ENCODE data around the gene VEZT. TPM values are rescaled to one million over a fixed set of nuclear protein-coding genes. Genes with fewer than 3 reads are reported as not detected.
"Not testable (repeated sequence)": the region's sequence is repeated elsewhere in the genome, so short reads cannot be mapped to it uniquely, and the experiment has no call there.

VEZT gene
- total RNA-seq = 10 to 100 TPM; 52.0 to 55.6 TPM

GRCh38 chr12:95217377-95218149 is at the start of gene VEZT, which contains the start of gene FGD6:
Gene VEZT, plus strand, starts transcription at chr12:95217807. Its CDS starts 44 bp downstream, at chr12:95217851.
Gene FGD6, minus strand, starts transcription at chr12:95217467. Its CDS starts 227 bp downstream, at chr12:95217240.
- ChIA-PET CTCF (interaction anchor here (0.6 to 1.9 kb wide), 5 partner anchors 101 to 572 kb away, joined by 3 to 6 read pairs (median 4); partner anchors contain the start of genes METAP2 and NR2C1), POLR2A (interaction anchor here (0.5 to 1.5 kb wide), 6 partner anchors 28 to 257 kb away, joined by 3 to 9 read pairs (median 4); partner anchors contain the start of genes METAP2, NDUFA12 and NR2C1)

- ChIA-PET POLR2A (no interaction called here), CTCF (no interaction called here)
These were observed 48.9 kb upstream of the VEZT start for GRCh38 chr12:95168746-95169145.

- ChIA-PET POLR2A (no interaction called here), CTCF (no interaction called here)
These were observed 48.2 kb upstream of the VEZT start for GRCh38 chr12:95169368-95169767.

- CTCF ChIA-PET = interaction anchor here (0.8 kb wide), 1 partner anchor 10 kb away, joined by 3 read pairs; no protein-coding TSS in a partner anchor
These were observed 44.0 kb upstream of the VEZT start for GRCh38 chr12:95173392-95174251.

GRCh38 chr12:95177201-95177768 is 40.3 kb upstream of the VEZT start:
- ChIA-PET CTCF (no interaction called here), POLR2A (no interaction called here)

More at GRCh38 chr12:95173392-95174251, 44.0 kb upstream of the VEZT start:
- POLR2A ChIA-PET = no interaction called here

GRCh38 chr12:95178136-95178535 is 39.5 kb upstream of the VEZT start:
- ChIA-PET CTCF (no interaction called here), POLR2A (no interaction called here)

- POLR2A ChIA-PET = no interaction called here
- CTCF ChIA-PET = no interaction called here
These were observed 38.6 kb upstream of the VEZT start for GRCh38 chr12:95179011-95179410.

- POLR2A ChIA-PET = no interaction called here
- CTCF ChIA-PET = interaction anchor here (0.7 kb wide), 1 partner anchor 359 kb away, joined by 3 read pairs; no protein-coding TSS in a partner anchor
These were observed 36.5 kb upstream of the VEZT start for GRCh38 chr12:95181103-95181502.

GRCh38 chr12:95182868-95183415 is 34.7 kb upstream of the VEZT start:
- POLR2A ChIA-PET = interaction anchor here (0.5 kb wide), 1 partner anchor 39 kb away, joined by 3 read pairs; no protein-coding TSS in a partner anchor
- CTCF ChIA-PET = interaction anchor here (0.9 kb wide), 1 partner anchor 17 kb away, joined by 4 read pairs; no protein-coding TSS in a partner anchor

- ChIA-PET CTCF (no interaction called here), POLR2A (no interaction called here)
These were observed 33.5 kb upstream of the VEZT start for GRCh38 chr12:95184121-95184520.

GRCh38 chr12:95185072-95185471 is 32.5 kb upstream of the VEZT start:
- ChIA-PET CTCF (no interaction called here), POLR2A (no interaction called here)

GRCh38 chr12:95185854-95186253 is 31.8 kb upstream of the VEZT start:
- POLR2A ChIA-PET = no interaction called here
- CTCF ChIA-PET = no interaction called here

- POLR2A ChIA-PET = interaction anchor here (0.7 kb wide), 2 partner anchors 17 to 29 kb away, joined by 4 to 5 read pairs; partner anchors contain the start of genes FGD6 and VEZT
- CTCF ChIA-PET = no interaction called here
These were observed 29.7 kb upstream of the VEZT start for GRCh38 chr12:95187865-95188415.

GRCh38 chr12:95191060-95191696 is 26.4 kb upstream of the VEZT start:
- CTCF ChIA-PET = no interaction called here
- POLR2A ChIA-PET = no interaction called here

GRCh38 chr12:95192271-95192670 is 25.3 kb upstream of the VEZT start:
- ChIA-PET POLR2A (no interaction called here), CTCF (no interaction called here)

- POLR2A ChIA-PET = no interaction called here
- CTCF ChIA-PET = no interaction called here
These were observed 24.5 kb upstream of the VEZT start for GRCh38 chr12:95193139-95193538.

GRCh38 chr12:95195122-95195521 is 22.5 kb upstream of the VEZT start:
- CTCF ChIA-PET = no interaction called here
- POLR2A ChIA-PET = no interaction called here

GRCh38 chr12:95196875-95197569 is 20.6 kb upstream of the VEZT start:
- POLR2A ChIA-PET, CTCF ChIA-PET: not testable (repeated sequence)

- ChIA-PET POLR2A (no interaction called here), CTCF (no interaction called here)
These were observed 20.0 kb upstream of the VEZT start for GRCh38 chr12:95197636-95198035.
